CD14-positive monocyte (primary cell): ENCODE data around the gene HIBCH. TPM values are rescaled to one million over a fixed set of nuclear protein-coding genes. Genes with fewer than 3 reads are reported as not detected.
"Not testable (repeated sequence)": the region's sequence is repeated elsewhere in the genome, so short reads cannot be mapped to it uniquely, and the experiment has no call there.

Source experiments
- DNase-seq, 3 donors: peaks; one replicate each; pipeline ENCODE4 v3.0.0-alpha.2; 2011 to 2022
- H2AFZ ChIP-seq: 2 replicates; pipeline ENCODE4 v1.6.0; 2012; ENCODE audit warnings: mild to moderate bottlenecking, low read depth, low read length, inconsistent platforms; ENCODE audit not compliant: insufficient read depth, poor library complexity, severe bottlenecking
- H3K27ac ChIP-seq, 2 donors: 1 replicate in 1 of 2; 2 replicates in 1 of 2; pipeline ENCODE4 v1.5.1; 2012 to 2013; ENCODE audit warnings: low read length in 2 of 2, control low read depth in 1 of 2, inconsistent platforms in 1 of 2, low read depth in 1 of 2, mild to moderate bottlenecking in 1 of 2
- H3K27me3 ChIP-seq, 2 donors: one replicate each; pipeline versions ENCODE4 v1.6.0 to v1.6.1; 2011 to 2013; ENCODE audit warnings: low read length in 2 of 2; ENCODE audit not compliant: control insufficient read depth in 2 of 2, insufficient read depth in 2 of 2
- H3K36me3 ChIP-seq, 2 donors: replicated peaks in 1 of 2; 1 replicate in 1 of 2; 2 replicates in 1 of 2; pipeline versions ENCODE4 v1.5.1 to v1.6.1; 2012 to 2013; ENCODE audit warnings: low read length in 2 of 2, control low read depth in 1 of 2, inconsistent platforms in 1 of 2, mild to moderate bottlenecking in 1 of 2; ENCODE audit not compliant: insufficient read depth in 2 of 2, control insufficient read depth in 1 of 2
- H3K4me1 ChIP-seq, 2 donors: 1 replicate in 1 of 2; 2 replicates in 1 of 2; pipeline versions ENCODE4 v1.5.1 to v1.6.1; 2012 to 2013; ENCODE audit warnings: low read length in 2 of 2, control low read depth in 1 of 2, inconsistent platforms in 1 of 2, mild to moderate bottlenecking in 1 of 2, moderate library complexity in 1 of 2; ENCODE audit not compliant: insufficient read depth in 2 of 2, control insufficient read depth in 1 of 2
- H3K4me2 ChIP-seq: replicated peaks from 2 replicates; pipeline ENCODE3; 2012; ENCODE audit warnings: low read length, moderate library complexity, mild to moderate bottlenecking; ENCODE audit not compliant: poor library complexity, severe bottlenecking; ENCODE audit errors: extremely low read depth
- H3K4me3 ChIP-seq, 3 experiments: fragments of 200-600 bp in 1 of 3; sonication (generic) in 1 of 3; replicated peaks in 1 of 3; 1 replicate in 2 of 3; 2 replicates in 1 of 3; pipeline ENCODE4 v1.5.1; 2011 to 2013; ENCODE audit warnings: low read length in 3 of 3, mild to moderate bottlenecking in 3 of 3, control low read depth in 2 of 3, low read depth in 2 of 3, inconsistent platforms in 1 of 3, moderate library complexity in 1 of 3
- H3K79me2 ChIP-seq: 2 replicates; pipeline ENCODE4 v1.6.0; 2012; ENCODE audit warnings: mild to moderate bottlenecking, control low read depth, inconsistent platforms, low read length, moderate library complexity; ENCODE audit not compliant: insufficient read depth
- H3K9ac ChIP-seq: 2 replicates; pipeline ENCODE4 v1.6.0; 2017; ENCODE audit warnings: low read length, mild to moderate bottlenecking; ENCODE audit not compliant: insufficient read depth, poor library complexity, severe bottlenecking
- H3K9me3 ChIP-seq, 2 donors: replicated peaks in 1 of 2; 1 replicate in 1 of 2; 2 replicates in 1 of 2; pipeline versions ENCODE4 v1.5.1 to v1.6.1; 2012 to 2013; ENCODE audit warnings: low read length in 2 of 2, control low read depth in 1 of 2; ENCODE audit not compliant: control insufficient read depth in 1 of 2, insufficient read depth in 1 of 2
- H4K20me1 ChIP-seq: 2 replicates; pipeline ENCODE4 v1.6.0; 2012; ENCODE audit warnings: mild to moderate bottlenecking, low read length, control low read depth, moderate library complexity; ENCODE audit not compliant: insufficient read depth
- H3K27ac Mint-ChIP-seq, 7 donors: one replicate each; pipeline ENCODE4 v1.8.0; 2020; ENCODE audit warnings: mild to moderate bottlenecking in 7 of 7, mixed read lengths in 7 of 7, moderate library complexity in 6 of 7, inconsistent platforms in 2 of 7
- H3K27me3 Mint-ChIP-seq, 3 donors: one replicate each; pipeline ENCODE4 v1.8.0; 2021 to 2022; ENCODE audit warnings: low read depth in 3 of 3, mild to moderate bottlenecking in 3 of 3, mixed read lengths in 3 of 3, moderate library complexity in 3 of 3, inconsistent platforms in 1 of 3
- H3K36me3 Mint-ChIP-seq, 2 donors: one replicate each; pipeline ENCODE4 v1.8.0; 2020; ENCODE audit warnings: mixed read lengths in 2 of 2, inconsistent platforms in 1 of 2, mild to moderate bottlenecking in 1 of 2
- H3K4me1 Mint-ChIP-seq: one replicate; pipeline ENCODE4 v1.8.0; 2020; ENCODE audit warnings: mild to moderate bottlenecking, mixed read lengths
- H3K4me3 Mint-ChIP-seq, 2 donors: one replicate each; pipeline ENCODE4 v1.8.0; 2020; ENCODE audit warnings: mild to moderate bottlenecking in 2 of 2, mixed read lengths in 2 of 2, moderate library complexity in 1 of 2
- H3K9me3 Mint-ChIP-seq, 7 donors: one replicate each; pipeline ENCODE4 v1.8.0; 2020 to 2022; ENCODE audit warnings: mixed read lengths in 7 of 7, mild to moderate bottlenecking in 6 of 7, moderate library complexity in 6 of 7, inconsistent platforms in 2 of 7
- CTCF ChIP-seq: fragments of 200-600 bp; IDR thresholded peaks from one replicate; pipeline ENCODE4 v1.8.0; 2022; ENCODE audit warnings: antibody characterized with exemption, mild to moderate bottlenecking
- WGBS: methylation state at CpG from one replicate; pipeline ENCODE4 v1.1.5; 2013; ENCODE audit warnings: missing lambda C conversion rate; ENCODE audit not compliant: insufficient coverage; 5-methylcytosine and 5-hydroxymethylcytosine counted together
- intact Hi-C, 2 donors: fragments of 100-400 bp; cut with micrococcal nuclease; formaldehyde crosslinking; loops; one replicate each; pipeline versions ENCODE4 v1.15.0 to v1.15.1; 2023
- polyA plus RNA-seq, 3 donors: library from polyadenylated mRNA; depleted of rRNA in 1 of 3; unstranded in 2 of 3; stranded (reverse) in 1 of 3; fragments of 300-500 nt in 2 of 3; fragments of >200 nt in 1 of 3; fragmentation: Illumina TruSeq in 2 of 3; gene quantifications; 1 replicate in 2 of 3; 2 replicates in 1 of 3; pipeline ENCODE4 v1.2.3, GENCODE V29; 2012 to 2021

HIBCH gene
- polyA plus RNA-seq, 3 donors: 3.3 to 8.2 (median 7.3) TPM

- Histone ChIP-seq H3K4me3 (no peak overlapping the region), H3K27me3 (no peaks in the 10 kb centered on the region), H3K27ac (no peak overlapping the region), H3K9ac (no peak overlapping the region), H3K4me1 (no peaks in the 10 kb centered on the region), H3K4me2 (no peak overlapping the region), H3K36me3 (peaks cover 0 to 3% of the 10 kb centered on the region in 2 donors), H2AFZ (no peak overlapping the region), H3K9me3 (peaks cover 0 to 4% of the 10 kb centered on the region in 2 donors), H4K20me1 (no peaks in the 10 kb centered on the region), H3K79me2 (no peaks in the 10 kb centered on the region)
- Mint-ChIP-seq H3K9me3 (peaks cover 0 to 7% (median 3%) of the 10 kb centered on the region in 7 donors), H3K27me3 (no peaks in the 10 kb centered on the region), H3K4me3 (no peak overlapping the region), H3K27ac (no peak overlapping the region), H3K36me3 (peaks cover 14 to 19% of the 10 kb centered on the region in 2 donors), H3K4me1 (no peaks in the 10 kb centered on the region)
- no peak for DNase-seq
- WGBS: 80% methylated on average over 5 of the region's 7 CpGs
- intact Hi-C loops: no loop called here
- no peak for TF ChIP-seq CTCF
Measured at GRCh38 chr2:190271783-190272456, 47.7 kb downstream of the HIBCH start.

DNA sequence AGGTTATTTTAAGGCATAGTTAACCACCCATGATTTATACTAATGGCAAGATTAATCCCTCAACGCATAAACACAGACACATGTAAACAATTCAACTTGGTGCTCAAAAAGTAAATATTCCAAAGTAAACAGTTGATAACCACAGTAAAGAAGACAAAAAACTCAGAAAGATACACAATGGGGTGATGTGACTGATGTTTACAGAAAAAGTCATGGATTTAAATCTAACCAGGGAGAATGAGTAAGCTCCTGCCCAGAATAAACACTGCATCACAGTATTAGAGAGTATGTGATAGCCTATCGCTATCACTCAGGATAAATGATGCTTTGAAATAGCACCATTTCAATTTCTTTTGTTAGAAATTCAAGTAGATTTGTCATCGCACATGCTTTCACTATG, 49.3 kb downstream of the HIBCH start:
- peaks cover 4 to 12% of the 10 kb centered on the region in 2 donors for H3K9me3 ChIP-seq
- no peaks in the 10 kb centered on the region for H3K4me1 ChIP-seq
- H3K4me1 Mint-ChIP-seq: no peaks in the 10 kb centered on the region
- H3K36me3 ChIP-seq: peaks cover 0 to 3% of the 10 kb centered on the region in 2 donors
- no peak overlapping the region for H3K9ac ChIP-seq
- no peaks in the 10 kb centered on the region for H3K79me2 ChIP-seq
- no peak overlapping the region for H2AFZ ChIP-seq
- TF ChIP-seq CTCF: no peak
- no peaks in the 10 kb centered on the region for H3K27me3 ChIP-seq
- no peaks in the 10 kb centered on the region for H4K20me1 ChIP-seq
- H3K4me3 Mint-ChIP-seq: no peak overlapping the region
- H3K36me3 Mint-ChIP-seq: peaks cover 12 to 27% of the 10 kb centered on the region in 2 donors
- no peak overlapping the region for H3K4me2 ChIP-seq
- no CpG with 5 or more reads among the region's 3 CpGs for WGBS
- DNase-seq: no peak
- no peak overlapping the region for H3K27ac Mint-ChIP-seq
- no peak overlapping the region for H3K4me3 ChIP-seq
- no peak overlapping the region for H3K27ac ChIP-seq
- intact Hi-C loops: no loop called here
- no peaks in the 10 kb centered on the region for H3K27me3 Mint-ChIP-seq
- H3K9me3 Mint-ChIP-seq: peaks cover 2 to 17% (median 6%) of the 10 kb centered on the region in 7 donors

- H2AFZ ChIP-seq, H3K27ac ChIP-seq, H4K20me1 ChIP-seq, H3K27me3 ChIP-seq, H3K27ac Mint-ChIP-seq, H3K79me2 ChIP-seq, H3K4me1 Mint-ChIP-seq, H3K27me3 Mint-ChIP-seq, H3K9ac ChIP-seq, H3K4me1 ChIP-seq, H3K4me3 ChIP-seq, intact Hi-C loops, H3K4me2 ChIP-seq, H3K36me3 ChIP-seq, DNase-seq, H3K4me3 Mint-ChIP-seq: not testable (repeated sequence)
- peaks cover 7 to 16% of the 10 kb centered on the region in 2 donors for H3K9me3 ChIP-seq
- peaks cover 4 to 19% (median 11%) of the 10 kb centered on the region in 7 donors for H3K9me3 Mint-ChIP-seq
- no CpG with 5 or more reads among the region's 3 CpGs for WGBS
- peaks cover 8 to 25% of the 10 kb centered on the region in 2 donors for H3K36me3 Mint-ChIP-seq
Measured at GRCh38 chr2:190269699-190270098, 49.9 kb downstream of the HIBCH start.
